ENCODE results near the gene GLIS1.

DNA sequence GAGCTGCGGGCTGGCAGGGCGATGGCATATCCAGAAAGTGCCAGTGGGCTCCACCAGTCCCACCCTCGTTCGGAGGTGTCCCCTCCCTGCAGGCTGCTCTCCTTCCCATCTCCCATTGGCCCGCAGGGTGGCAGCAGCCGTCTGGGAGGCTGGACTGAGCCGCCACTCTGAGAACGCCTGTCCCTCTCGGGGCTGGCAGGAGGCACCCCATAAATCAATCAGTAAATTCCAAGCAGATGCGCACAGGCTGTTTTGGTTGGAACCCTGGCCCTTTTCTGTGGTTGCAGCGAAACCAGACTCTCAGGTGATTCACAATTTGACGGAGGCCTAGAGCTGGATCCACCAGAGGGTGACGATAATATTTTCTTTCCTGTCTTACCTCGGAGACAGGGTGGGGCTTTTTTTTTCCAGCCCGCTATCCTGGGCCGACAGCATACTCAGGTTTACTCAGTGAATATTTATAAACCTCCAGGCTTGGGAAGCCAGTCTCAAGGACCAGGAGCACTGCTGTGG lies 99.7 kb downstream of the GLIS1 start:
- TF ChIP-seq, protein P1, sequence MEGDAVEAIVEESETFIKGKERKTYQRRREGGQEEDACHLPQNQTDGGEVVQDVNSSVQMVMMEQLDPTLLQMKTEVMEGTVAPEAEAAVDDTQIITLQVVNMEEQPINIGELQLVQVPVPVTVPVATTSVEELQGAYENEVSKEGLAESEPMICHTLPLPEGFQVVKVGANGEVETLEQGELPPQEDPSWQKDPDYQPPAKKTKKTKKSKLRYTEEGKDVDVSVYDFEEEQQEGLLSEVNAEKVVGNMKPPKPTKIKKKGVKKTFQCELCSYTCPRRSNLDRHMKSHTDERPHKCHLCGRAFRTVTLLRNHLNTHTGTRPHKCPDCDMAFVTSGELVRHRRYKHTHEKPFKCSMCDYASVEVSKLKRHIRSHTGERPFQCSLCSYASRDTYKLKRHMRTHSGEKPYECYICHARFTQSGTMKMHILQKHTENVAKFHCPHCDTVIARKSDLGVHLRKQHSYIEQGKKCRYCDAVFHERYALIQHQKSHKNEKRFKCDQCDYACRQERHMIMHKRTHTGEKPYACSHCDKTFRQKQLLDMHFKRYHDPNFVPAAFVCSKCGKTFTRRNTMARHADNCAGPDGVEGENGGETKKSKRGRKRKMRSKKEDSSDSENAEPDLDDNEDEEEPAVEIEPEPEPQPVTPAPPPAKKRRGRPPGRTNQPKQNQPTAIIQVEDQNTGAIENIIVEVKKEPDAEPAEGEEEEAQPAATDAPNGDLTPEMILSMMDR (IDR thresholded peaks at IDR 0.05): no peak
- no peak for TF ChIP-seq POLR2A (IDR thresholded peaks at IDR 0.05)
- TF ChIP-seq EP300 (IDR thresholded peaks at IDR 0.05): no peak
